Breast epithelium (tissue), 4 donors: ENCODE data around the gene TRMT61B. TPM values are rescaled to one million over a fixed set of nuclear protein-coding genes. Genes with fewer than 3 reads are reported as not detected.

Experiments used
- DNase-seq, 2 donors: peaks; one replicate each; pipeline ENCODE4 v3.0.0-alpha.2; 2019; ENCODE audit warnings: low spot score in 2 of 2
- H3K27ac ChIP-seq, 2 donors: fragments of 200-600 bp; sonication (generic) in 1 of 2; one replicate each; pipeline ENCODE4 v1.5.1; 2016 to 2019; ENCODE audit warnings: mild to moderate bottlenecking in 1 of 2
- H3K27me3 ChIP-seq, 2 donors: fragments of 200-600 bp; sonication (generic) in 1 of 2; one replicate each; pipeline versions ENCODE4 v1.5.1 to v1.6.0; 2017 to 2019; ENCODE audit warnings: control low read depth in 1 of 2, mild to moderate bottlenecking in 1 of 2
- H3K36me3 ChIP-seq: fragments of 200-600 bp; one replicate; pipeline ENCODE4 v1.5.1; 2019
- H3K4me1 ChIP-seq, 2 donors: fragments of 200-600 bp; sonication (generic); one replicate each; pipeline ENCODE4 v1.5.1; 2016 to 2019; ENCODE audit warnings: control low read depth in 1 of 2
- H3K4me3 ChIP-seq, 3 donors: fragments of 200-600 bp; sonication (generic); 1 replicate in 2 of 3; 2 replicates in 1 of 3; pipeline ENCODE4 v1.5.1; 2016 to 2019; ENCODE audit warnings: mild to moderate bottlenecking in 3 of 3, moderate library complexity in 2 of 3
- H3K9me3 ChIP-seq, 2 donors: fragments of 200-600 bp; sonication (generic) in 1 of 2; one replicate each; pipeline ENCODE4 v1.5.1; 2016 to 2019; ENCODE audit warnings: control low read depth in 1 of 2
- CTCF ChIP-seq, 3 donors: fragments of 450-650 bp; IDR thresholded peaks; one replicate each; pipeline ENCODE4 v1.5.1; 2016 to 2017; ENCODE audit warnings: antibody characterized with exemption in 3 of 3, mild to moderate bottlenecking in 3 of 3, moderate library complexity in 3 of 3
- POLR2A ChIP-seq: fragments of 450-650 bp; IDR thresholded peaks from one replicate; pipeline ENCODE4 v1.6.1; 2016; ENCODE audit warnings: antibody characterized with exemption, mild to moderate bottlenecking, moderate library complexity
- POLR2AphosphoS5 ChIP-seq, 3 donors: sonication (generic); formaldehyde crosslinking; IDR thresholded peaks; one replicate each; pipeline ENCODE4 v1.6.1; 2017; ENCODE audit warnings: antibody characterized with exemption in 3 of 3
- intact Hi-C: fragments of 100-400 bp; cut with DNase I; formaldehyde crosslinking; loops from one replicate; pipeline ENCODE4 v1.15.1; 2023; ENCODE audit warnings: low total_unique reads
- total RNA-seq, 3 donors: library from RNA; depleted of rRNA; stranded (reverse); fragments of >200 nt; gene quantifications; one replicate each; pipeline ENCODE4 v1.1.0, GENCODE V29; 2016

Gene TRMT61B
- total RNA-seq, 3 donors from 2014 or later, result 8.5 to 18.1 (median 13.8) TPM

- Histone ChIP-seq H3K4me3 (no peak overlapping the region), H3K9me3 (no peaks in the 10 kb centered on the region), H3K27ac (no peak overlapping the region), H3K4me1 (no peaks in the 10 kb centered on the region), H3K27me3 (no peaks in the 10 kb centered on the region), H3K36me3 (no peaks in the 10 kb centered on the region)
- intact Hi-C loops, result no loop called here
- TF ChIP-seq CTCF (IDR thresholded peaks at IDR 0.05), result no peak
- TF ChIP-seq POLR2AphosphoS5 (IDR thresholded peaks at IDR 0.05), result no peak
- TF ChIP-seq POLR2A, result no peak
- no peak for DNase-seq
Measured at GRCh38 chr2:28906376-28906775, 36.3 kb upstream of the TRMT61B start.

- H3K4me1 ChIP-seq, result no peaks in the 10 kb centered on the region
- TF ChIP-seq CTCF (IDR thresholded peaks at IDR 0.05), result no peak
- no peak for TF ChIP-seq POLR2A
- no peak for TF ChIP-seq POLR2AphosphoS5 (IDR thresholded peaks at IDR 0.05)
- H3K9me3 ChIP-seq, result no peaks in the 10 kb centered on the region
- H3K36me3 ChIP-seq, result no peaks in the 10 kb centered on the region
- no peaks in the 10 kb centered on the region for H3K27me3 ChIP-seq
- H3K4me3 ChIP-seq, result no peak overlapping the region
- no peak for DNase-seq
- intact Hi-C loops, result no loop called here
- H3K27ac ChIP-seq, result no peak overlapping the region
Measured at GRCh38 chr2:28905533-28905932, 35.4 kb upstream of the TRMT61B start.

GRCh38 chr2:28904802-28905457 lies 34.8 kb upstream of the TRMT61B start:
- intact Hi-C loops, result no loop called here
- no peaks in the 10 kb centered on the region for H3K27me3 ChIP-seq
- no peaks in the 10 kb centered on the region for H3K4me1 ChIP-seq
- H3K4me3 ChIP-seq, result no peak overlapping the region
- no peaks in the 10 kb centered on the region for H3K36me3 ChIP-seq
- H3K9me3 ChIP-seq, result no peaks in the 10 kb centered on the region
- no peak for DNase-seq
- H3K27ac ChIP-seq, result no peak overlapping the region
- TF ChIP-seq POLR2AphosphoS5 (IDR thresholded peaks at IDR 0.05) (no peak), POLR2A (no peak), CTCF (IDR thresholded peaks at IDR 0.05) (no peak)

GRCh38 chr2:28904295-28904694 lies 34.2 kb upstream of the TRMT61B start:
- H3K27me3 ChIP-seq, result no peaks in the 10 kb centered on the region
- no peaks in the 10 kb centered on the region for H3K36me3 ChIP-seq
- no peak for DNase-seq
- H3K4me3 ChIP-seq, result no peak overlapping the region
- no peaks in the 10 kb centered on the region for H3K4me1 ChIP-seq
- no peak overlapping the region for H3K27ac ChIP-seq
- TF ChIP-seq CTCF (IDR thresholded peaks at IDR 0.05), result no peak
- intact Hi-C loops, result no loop called here
- no peaks in the 10 kb centered on the region for H3K9me3 ChIP-seq

GRCh38 chr2:28902584-28902983 lies 32.5 kb upstream of the TRMT61B start:
- no peak for TF ChIP-seq POLR2A
- TF ChIP-seq POLR2AphosphoS5 (IDR thresholded peaks at IDR 0.05), result no peak
- no peak for TF ChIP-seq CTCF (IDR thresholded peaks at IDR 0.05)
- Histone ChIP-seq H3K4me1 (peaks cover 0 to 6% of the 10 kb centered on the region in 2 donors), H3K27ac (no peak overlapping the region), H3K9me3 (no peaks in the 10 kb centered on the region), H3K27me3 (no peaks in the 10 kb centered on the region), H3K36me3 (no peaks in the 10 kb centered on the region), H3K4me3 (no peak overlapping the region)
- DNase-seq, result no peak
- intact Hi-C loops, result no loop called here
